MCF 10A (cell line): ENCODE measurements around the gene VSTM4. TPM values are rescaled to one million over a fixed set of nuclear protein-coding genes. Genes with fewer than 3 reads are reported as not detected.
A peak's percentile ranks its signal among the peaks of the same experiment; 100 is the strongest.

Experiments used
- BruUV-seq: library from RNA; stranded (reverse); fragments of 400-500 nt; replicated peaks from 2 replicates; lab custom pipeline; 2021; lab: Mats Ljungman, UMichigan
- CTCF ChIA-PET: fragments of 300-600 bp; sonication (Branson Sonifier 250); formaldehyde crosslinking; extraction: SDS; loops from one replicate; lab custom pipeline; 2021; ENCODE audit warnings: antibody characterized with exemption, inconsistent platforms; lab: Yijun Ruan, JAX
- POLR2A ChIA-PET: fragments of 300-600, 350-650 bp; sonication (Branson Sonifier 250); formaldehyde crosslinking; extraction: SDS; loops from one replicate; lab custom pipeline; 2020; ENCODE audit warnings: antibody characterized with exemption, inconsistent platforms; lab: Yijun Ruan, JAX
- DNase-seq: peaks from one replicate; pipeline ENCODE4 v3.0.0-alpha.2; 2018; ENCODE audit not compliant: unreplicated experiment
- H3K27ac Mint-ChIP-seq: one replicate; pipeline ENCODE4 v1.8.0; 2022; ENCODE audit warnings: mild to moderate bottlenecking, low read depth, mixed read lengths; ENCODE audit not compliant: unreplicated experiment
- H3K27me3 Mint-ChIP-seq: one replicate; pipeline ENCODE4 v1.8.0; 2022; ENCODE audit warnings: mixed read lengths; ENCODE audit not compliant: insufficient read depth, unreplicated experiment
- H3K36me3 Mint-ChIP-seq: one replicate; pipeline ENCODE4 v1.8.0; 2022; ENCODE audit warnings: mild to moderate bottlenecking, moderate library complexity, mixed read lengths; ENCODE audit not compliant: insufficient read depth, unreplicated experiment
- H3K4me1 Mint-ChIP-seq: one replicate; pipeline ENCODE4 v1.8.0; 2022; ENCODE audit warnings: mixed read lengths; ENCODE audit not compliant: insufficient read depth, unreplicated experiment
- H3K4me3 Mint-ChIP-seq: one replicate; pipeline ENCODE4 v1.8.0; 2022; ENCODE audit warnings: mild to moderate bottlenecking, moderate library complexity, mixed read lengths; ENCODE audit not compliant: unreplicated experiment
- H3K9me3 Mint-ChIP-seq: one replicate; pipeline ENCODE4 v1.8.0; 2022; ENCODE audit warnings: mixed read lengths; ENCODE audit not compliant: unreplicated experiment
- CTCF ChIP-seq: fragments of 200-600 bp; IDR thresholded peaks from one replicate; pipeline ENCODE4 v1.8.0; 2022; ENCODE audit warnings: antibody characterized with exemption, mild to moderate bottlenecking; ENCODE audit not compliant: unreplicated experiment
- intact Hi-C: fragments of 100-400 bp; cut with micrococcal nuclease; formaldehyde crosslinking; loops from 2 replicates; pipeline ENCODE4 v1.14.1; 2022
- total RNA-seq: library from RNA; stranded (reverse); gene quantifications from 2 replicates; pipeline ENCODE4 v1.2.3, GENCODE V29; 2022

The VSTM4 gene
- total RNA-seq, 1 experiment from 2014 or later, result not detected

- no peaks in the 10 kb centered on the region for H3K9me3 Mint-ChIP-seq
- CTCF ChIA-PET, result interaction anchor here (0.6 to 6.3 kb wide), 12 partner anchors 17 to 429 kb away, joined by 3 to 44 read pairs (median 4); no protein-coding TSS in a partner anchor
- intact Hi-C loops, result loop anchor here (1.0 to 2.0 kb wide), 3 partner anchors 180 to 529 kb away; no protein-coding TSS in a partner anchor
- POLR2A ChIA-PET, result no interaction called here
- peak; percentile 63 for DNase-seq
- H3K4me3 Mint-ChIP-seq, result no peak overlapping the region
- H3K27me3 Mint-ChIP-seq, result no peaks in the 10 kb centered on the region
- peak; percentile 73 for TF ChIP-seq CTCF
- H3K27ac Mint-ChIP-seq, result no peak overlapping the region
- no TSS peak for BruUV-seq
- no peaks in the 10 kb centered on the region for H3K36me3 Mint-ChIP-seq
- H3K4me1 Mint-ChIP-seq, result no peaks in the 10 kb centered on the region
Measured at GRCh38 chr10:48981310-48981907, 133.9 kb downstream of the VSTM4 start.

GRCh38 chr10:48978318-48978717, 137.0 kb downstream of the VSTM4 start:
- H3K36me3 Mint-ChIP-seq, result no peaks in the 10 kb centered on the region
- no peaks in the 10 kb centered on the region for H3K9me3 Mint-ChIP-seq
- no peak overlapping the region for H3K27ac Mint-ChIP-seq
- intact Hi-C loops, result loop anchor here (10.0 kb wide), 1 partner anchor 426 kb away; no protein-coding TSS in a partner anchor
- no peak for TF ChIP-seq CTCF
- no peak overlapping the region for H3K4me3 Mint-ChIP-seq
- ChIA-PET POLR2A (no interaction called here), CTCF (interaction anchor here (0.6 to 6.3 kb wide), 7 partner anchors 11 to 320 kb away, joined by 3 to 44 read pairs (median 4); no protein-coding TSS in a partner anchor)
- BruUV-seq, result no TSS peak
- peaks cover under 1% of the 10 kb centered on the region for H3K27me3 Mint-ChIP-seq
- no peaks in the 10 kb centered on the region for H3K4me1 Mint-ChIP-seq
- DNase-seq, result no peak

- Mint-ChIP-seq H3K9me3 (no peaks in the 10 kb centered on the region), H3K4me1 (no peaks in the 10 kb centered on the region), H3K27me3 (peaks cover 17% of the 10 kb centered on the region), H3K27ac (no peak overlapping the region), H3K4me3 (no peak overlapping the region), H3K36me3 (no peaks in the 10 kb centered on the region)
- POLR2A ChIA-PET, result no interaction called here
- intact Hi-C loops, result loop anchor here (10.0 kb wide), 1 partner anchor 429 kb away; no protein-coding TSS in a partner anchor
- BruUV-seq, result no TSS peak
- no peak for TF ChIP-seq CTCF
- CTCF ChIA-PET, result interaction anchor here (0.7 to 1.8 kb wide), 16 partner anchors 10 to 495 kb away, joined by 3 to 10 read pairs (median 4); no protein-coding TSS in a partner anchor
- peak; percentile 58 for DNase-seq
Measured at GRCh38 chr10:48976196-48976595, 139.1 kb downstream of the VSTM4 start.

- Mint-ChIP-seq H3K4me3 (no peak overlapping the region), H3K27me3 (peaks cover 17% of the 10 kb centered on the region), H3K4me1 (no peaks in the 10 kb centered on the region), H3K9me3 (no peaks in the 10 kb centered on the region), H3K27ac (no peak overlapping the region), H3K36me3 (no peaks in the 10 kb centered on the region)
- CTCF ChIA-PET, result interaction anchor here (0.7 to 1.4 kb wide), 4 partner anchors 100 to 545 kb away, joined by 3 to 4 read pairs (median 4); no protein-coding TSS in a partner anchor
- DNase-seq, result no peak
- intact Hi-C loops, result loop anchor here (10.0 kb wide), 1 partner anchor 430 kb away; no protein-coding TSS in a partner anchor
- POLR2A ChIA-PET, result no interaction called here
- no peak for TF ChIP-seq CTCF
- no TSS peak for BruUV-seq
Measured at GRCh38 chr10:48974510-48975156, 140.7 kb downstream of the VSTM4 start.
